Activated CD4-positive, alpha-beta T cell treated with anti-CD3 and anti-CD28 coated beads, Interleukin-2, amount 10 ng/mL, durations not matched to agents 7 days and 5 days (primary cell): ENCODE measurements around the gene LAPTM5. TPM values are rescaled to one million over a fixed set of nuclear protein-coding genes. Genes with fewer than 3 reads are reported as not detected.
"Not testable (repeated sequence)": the region's sequence is repeated elsewhere in the genome, so short reads cannot be mapped to it uniquely, and the experiment has no call there.

Experiments
- CTCF ChIA-PET: fragments of 350-600 bp; sonication (Branson Sonifier 250); formaldehyde crosslinking; loops from one replicate; lab custom pipeline; 2021; ENCODE audit warnings: antibody characterized with exemption; lab: Charles Lee
- POLR2A ChIA-PET: fragments of 350-600 bp; sonication (Branson Sonifier 250); formaldehyde crosslinking; loops from one replicate; lab custom pipeline; 2021; ENCODE audit warnings: antibody characterized with exemption; lab: Charles Lee
- DNase-seq: peaks from one replicate; pipeline ENCODE4 v3.0.0-alpha.2; 2020
- H3K27ac Mint-ChIP-seq: one replicate; pipeline ENCODE4 v1.8.0; 2021; ENCODE audit warnings: mild to moderate bottlenecking, moderate library complexity, mixed read lengths
- H3K27me3 Mint-ChIP-seq: one replicate; pipeline ENCODE4 v1.8.0; 2021; ENCODE audit warnings: mixed read lengths
- H3K36me3 Mint-ChIP-seq: one replicate; pipeline ENCODE4 v1.8.0; 2021; ENCODE audit warnings: low read depth, mixed read lengths
- H3K4me1 Mint-ChIP-seq: one replicate; pipeline ENCODE4 v1.8.0; 2021; ENCODE audit warnings: mixed read lengths
- H3K4me3 Mint-ChIP-seq: one replicate; pipeline ENCODE4 v1.8.0; 2021; ENCODE audit warnings: mild to moderate bottlenecking, moderate library complexity, mixed read lengths
- H3K9me3 Mint-ChIP-seq: one replicate; pipeline ENCODE4 v1.8.0; 2021; ENCODE audit warnings: mixed read lengths
- total RNA-seq, 2 experiments: library from RNA; stranded (reverse); gene quantifications; one replicate each; pipeline ENCODE4 v1.2.3, GENCODE V29; 2021

Gene LAPTM5
- total RNA-seq, 2 experiments from 2014 or later = 481 to 584 TPM

- no peak for DNase-seq
- CTCF ChIA-PET = interaction anchor here (0.8 to 2.0 kb wide), 6 partner anchors 8 to 119 kb away, joined by 3 to 9 read pairs (median 3); no protein-coding TSS in a partner anchor
- no peaks in the 10 kb centered on the region for H3K36me3 Mint-ChIP-seq
- POLR2A ChIA-PET = no interaction called here
- no peaks in the 10 kb centered on the region for H3K9me3 Mint-ChIP-seq
- peaks cover 13% of the 10 kb centered on the region for H3K4me1 Mint-ChIP-seq
- H3K27ac Mint-ChIP-seq = no peak overlapping the region
- peaks cover 8% of the 10 kb centered on the region for H3K27me3 Mint-ChIP-seq
- no peak overlapping the region for H3K4me3 Mint-ChIP-seq
Observed at GRCh38 chr1:30793209-30793608, 35.6 kb upstream of the LAPTM5 start.

GRCh38 chr1:30791868-30792267 is 34.3 kb upstream of the LAPTM5 start:
- H3K36me3 Mint-ChIP-seq = no peaks in the 10 kb centered on the region
- no peak for DNase-seq
- H3K27me3 Mint-ChIP-seq = peaks cover 8% of the 10 kb centered on the region
- ChIA-PET CTCF (interaction anchor here (2.0 to 2.5 kb wide), 2 partner anchors 10 to 73 kb away, joined by 9 to 13 read pairs; no protein-coding TSS in a partner anchor), POLR2A (no interaction called here)
- H3K4me1 Mint-ChIP-seq = peaks cover 10% of the 10 kb centered on the region
- no peaks in the 10 kb centered on the region for H3K9me3 Mint-ChIP-seq
- no peak overlapping the region for H3K27ac Mint-ChIP-seq
- H3K4me3 Mint-ChIP-seq = no peak overlapping the region

DNA sequence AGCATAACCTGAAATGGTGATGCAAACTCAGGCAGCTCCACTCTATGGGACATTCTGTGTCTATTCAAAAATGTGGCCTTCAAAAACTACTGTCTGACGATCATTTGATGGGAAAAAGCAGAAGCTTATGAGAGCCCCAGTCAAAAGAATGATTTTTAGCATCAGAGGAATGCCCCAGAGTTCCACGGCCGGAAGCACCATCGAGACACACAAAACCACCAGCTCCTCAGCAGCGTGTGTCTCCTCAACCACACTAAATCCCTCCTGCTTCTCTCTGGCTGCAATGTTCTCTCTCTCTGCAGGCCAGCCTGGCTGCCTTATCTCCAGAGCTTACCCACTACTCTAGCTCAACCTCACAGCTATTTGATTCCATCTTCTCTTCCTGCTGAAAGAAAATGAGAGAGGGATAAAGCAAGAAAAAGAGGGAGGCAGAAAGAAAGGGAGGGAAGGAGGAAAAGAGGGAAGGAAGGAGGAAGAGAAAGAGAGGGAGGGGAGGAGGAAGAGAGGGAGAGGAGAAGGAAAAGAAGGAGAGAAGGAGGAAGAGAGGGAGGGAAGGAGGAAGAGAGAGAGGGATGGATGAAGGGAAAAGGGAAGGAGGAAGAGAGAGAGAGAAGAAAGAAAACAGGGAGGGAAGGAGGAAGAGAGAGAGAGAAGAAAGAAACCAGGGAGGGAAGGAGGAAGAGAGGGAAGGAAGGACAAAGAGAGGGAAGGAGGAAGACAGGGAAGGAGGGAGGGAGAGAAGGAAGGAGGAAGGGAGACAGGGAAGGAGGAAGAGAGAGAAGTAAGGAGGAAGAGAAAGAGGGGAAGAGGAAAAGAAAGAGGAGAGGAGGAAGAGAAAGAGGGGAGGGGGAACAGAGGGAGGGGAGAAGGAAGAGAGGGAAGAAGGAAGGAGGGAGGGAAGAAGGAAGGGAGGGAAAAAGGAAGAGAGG is 33.5 kb upstream of the LAPTM5 start:
- no peaks in the 10 kb centered on the region for H3K36me3 Mint-ChIP-seq
- peak; percentile 16 for DNase-seq
- H3K27me3 Mint-ChIP-seq = peaks cover 8% of the 10 kb centered on the region
- no peak overlapping the region for H3K27ac Mint-ChIP-seq
- POLR2A ChIA-PET = no interaction called here
- CTCF ChIA-PET = interaction anchor here (1.0 to 2.5 kb wide), 5 partner anchors 11 to 120 kb away, joined by 4 to 13 read pairs (median 9); no protein-coding TSS in a partner anchor
- H3K4me3 Mint-ChIP-seq = no peak overlapping the region
- no peaks in the 10 kb centered on the region for H3K9me3 Mint-ChIP-seq
- peaks cover 10% of the 10 kb centered on the region for H3K4me1 Mint-ChIP-seq

- H3K36me3 Mint-ChIP-seq, H3K4me3 Mint-ChIP-seq, H3K27me3 Mint-ChIP-seq, POLR2A ChIA-PET, H3K9me3 Mint-ChIP-seq, DNase-seq, H3K27ac Mint-ChIP-seq: not testable (repeated sequence)
- H3K4me1 Mint-ChIP-seq = peaks cover 10% of the 10 kb centered on the region
- CTCF ChIA-PET = interaction anchor here (1.0 to 2.5 kb wide), 4 partner anchors 11 to 121 kb away, joined by 4 to 13 read pairs (median 6); no protein-coding TSS in a partner anchor
Observed at GRCh38 chr1:30790256-30790525, 32.6 kb upstream of the LAPTM5 start.

GRCh38 chr1:30789388-30790255 is 32.0 kb upstream of the LAPTM5 start:
- Mint-ChIP-seq H3K27ac (no peak overlapping the region), H3K4me3 (no peak overlapping the region)
- POLR2A ChIA-PET = no interaction called here

DNA sequence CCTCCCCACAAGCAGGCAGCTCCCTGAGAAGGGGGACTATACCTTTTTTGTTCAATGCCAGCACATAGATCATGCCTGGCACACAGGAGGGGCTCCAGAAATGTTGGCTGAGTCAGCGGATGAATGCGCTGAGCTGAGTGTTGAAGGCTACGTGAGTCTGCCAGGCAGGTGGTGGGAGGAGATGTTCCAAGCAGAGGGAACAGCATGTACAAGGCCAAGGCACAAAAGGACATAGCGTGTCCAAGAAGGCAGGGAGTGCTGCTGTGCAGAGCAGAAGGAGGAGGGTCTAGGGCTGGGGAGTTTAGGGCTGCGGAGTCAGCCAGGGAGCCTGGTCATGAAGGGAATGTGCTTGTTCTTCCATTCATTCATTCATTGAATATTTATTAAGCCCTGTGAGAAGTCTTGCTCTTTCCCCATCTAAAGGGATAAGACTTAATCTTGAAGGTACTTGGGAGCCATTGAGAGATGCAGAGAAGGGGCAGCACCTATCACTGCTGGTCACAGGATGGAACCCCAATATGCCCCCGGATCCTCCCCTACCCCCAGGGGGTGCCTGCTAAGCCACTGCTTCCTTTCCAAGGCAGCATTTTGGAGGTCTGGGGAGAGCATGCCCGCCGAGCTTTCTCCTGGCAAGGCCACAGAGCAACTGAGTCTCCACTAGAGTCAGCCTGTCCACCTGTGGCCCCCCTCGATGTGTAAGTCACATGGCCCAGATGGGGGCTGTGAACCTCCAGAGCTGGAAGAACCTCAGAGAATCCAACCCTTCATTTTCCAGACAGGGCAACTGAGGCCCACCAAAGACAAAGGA is 31.2 kb upstream of the LAPTM5 start:
- no peak overlapping the region for H3K27ac Mint-ChIP-seq
- H3K4me3 Mint-ChIP-seq = no peak overlapping the region
- peaks cover 10% of the 10 kb centered on the region for H3K4me1 Mint-ChIP-seq
- ChIA-PET POLR2A (interaction anchor here (0.6 kb wide), 1 partner anchor 99 kb away, joined by 3 read pairs; no protein-coding TSS in a partner anchor), CTCF (interaction anchor here (0.6 to 8.4 kb wide), 2 partner anchors 69 to 377 kb away, joined by 3 to 75 read pairs; no protein-coding TSS in a partner anchor)
- no peaks in the 10 kb centered on the region for H3K9me3 Mint-ChIP-seq
- no peaks in the 10 kb centered on the region for H3K36me3 Mint-ChIP-seq
- no peak for DNase-seq
- H3K27me3 Mint-ChIP-seq = peaks cover 8% of the 10 kb centered on the region

More at GRCh38 chr1:30789388-30790255, 32.0 kb upstream of the LAPTM5 start:
- Mint-ChIP-seq H3K4me1 (peaks cover 10% of the 10 kb centered on the region), H3K36me3 (no peaks in the 10 kb centered on the region), H3K27me3 (peaks cover 8% of the 10 kb centered on the region), H3K9me3 (no peaks in the 10 kb centered on the region)
- DNase-seq = no peak
- CTCF ChIA-PET = interaction anchor here (1.6 to 1.7 kb wide), 2 partner anchors 10 to 12 kb away, joined by 4 to 9 read pairs; no protein-coding TSS in a partner anchor

DNA sequence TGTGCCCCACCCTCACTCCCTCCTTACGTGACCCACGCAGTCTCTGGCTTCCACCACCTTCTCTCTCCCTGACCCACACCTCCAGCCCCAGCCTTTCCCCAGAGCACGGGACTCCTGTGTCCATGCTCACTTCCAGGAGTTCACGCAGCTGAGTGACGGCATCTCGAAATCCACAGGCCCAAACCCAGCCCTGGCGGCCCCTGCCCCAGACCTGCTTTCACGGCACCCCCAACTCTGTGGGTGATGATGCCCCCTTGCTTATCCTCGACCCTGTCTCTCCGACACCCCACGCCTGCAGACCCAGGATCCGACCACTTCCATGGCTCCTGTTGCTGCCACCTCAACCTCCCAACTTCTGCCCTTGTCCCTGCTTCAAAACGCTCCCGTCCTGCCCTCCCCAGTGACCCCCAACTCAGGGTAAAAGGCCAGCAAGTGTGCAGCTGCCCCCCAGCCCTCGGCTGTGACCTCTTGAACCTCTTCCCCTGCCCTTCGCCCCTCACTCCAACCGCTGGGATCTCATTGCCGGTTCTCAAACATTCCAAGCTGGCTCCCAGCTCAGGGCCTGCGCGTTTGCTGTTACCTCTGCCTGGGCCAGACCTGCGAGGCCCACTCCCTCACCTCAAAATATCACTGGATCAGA is 30.4 kb upstream of the LAPTM5 start:
- H3K4me1 Mint-ChIP-seq = peaks cover 10% of the 10 kb centered on the region
- ChIA-PET POLR2A (interaction anchor here (0.6 kb wide), 1 partner anchor 98 kb away, joined by 3 read pairs; no protein-coding TSS in a partner anchor), CTCF (interaction anchor here (1.1 to 8.4 kb wide), 2 partner anchors 10 to 68 kb away, joined by 3 to 75 read pairs; no protein-coding TSS in a partner anchor)
- no peak overlapping the region for H3K27ac Mint-ChIP-seq
- no peaks in the 10 kb centered on the region for H3K36me3 Mint-ChIP-seq
- H3K27me3 Mint-ChIP-seq = peaks cover 7% of the 10 kb centered on the region
- no peaks in the 10 kb centered on the region for H3K9me3 Mint-ChIP-seq
- DNase-seq = no peak
- no peak overlapping the region for H3K4me3 Mint-ChIP-seq

- H3K4me1 Mint-ChIP-seq = peaks cover 17% of the 10 kb centered on the region
- H3K36me3 Mint-ChIP-seq = no peaks in the 10 kb centered on the region
- POLR2A ChIA-PET = no interaction called here
- H3K27me3 Mint-ChIP-seq = peaks cover 5% of the 10 kb centered on the region
- no peak for DNase-seq
- no peak overlapping the region for H3K4me3 Mint-ChIP-seq
- no peaks in the 10 kb centered on the region for H3K9me3 Mint-ChIP-seq
- H3K27ac Mint-ChIP-seq = peak overlapping the region; percentile 9
- CTCF ChIA-PET = interaction anchor here (1.1 to 8.4 kb wide), 3 partner anchors 9 to 124 kb away, joined by 3 to 75 read pairs (median 3); no protein-coding TSS in a partner anchor
Observed at GRCh38 chr1:30787266-30787665, 29.7 kb upstream of the LAPTM5 start.

DNA sequence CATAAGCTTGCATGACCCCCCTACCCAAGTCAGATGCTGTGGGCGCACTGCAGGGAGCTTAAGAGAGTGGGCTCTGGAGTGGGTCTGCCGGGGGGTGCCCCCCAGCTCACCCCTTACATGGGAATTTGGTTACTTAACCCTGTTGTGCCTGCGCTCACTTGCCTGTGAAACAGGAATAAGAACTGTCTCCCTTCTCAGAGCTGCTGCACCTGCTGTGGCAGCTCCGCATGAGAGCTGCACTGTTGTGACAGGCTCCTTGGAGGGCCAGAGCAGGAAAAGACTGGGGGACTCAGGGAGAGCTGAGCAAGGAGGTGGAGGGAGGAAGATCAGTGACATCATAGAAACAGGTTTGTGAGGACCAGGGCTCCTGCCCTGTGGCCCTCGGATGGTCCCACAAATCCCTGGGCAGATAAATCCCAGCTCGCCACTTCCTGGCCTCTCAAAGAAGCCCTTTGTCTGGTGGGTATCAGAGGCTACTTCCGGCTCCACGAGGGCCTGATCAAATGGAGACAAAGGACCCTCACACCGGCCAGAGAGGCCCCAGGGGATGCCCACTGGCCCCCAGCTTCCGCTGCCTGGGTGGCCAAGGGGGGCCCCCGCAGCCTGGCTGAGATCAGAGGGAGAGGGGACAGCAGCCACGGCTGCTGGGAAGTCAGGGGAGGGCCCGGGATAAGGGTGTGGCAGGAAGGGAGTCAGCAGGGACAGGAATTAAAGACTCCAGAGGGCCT is 28.9 kb upstream of the LAPTM5 start:
- Mint-ChIP-seq H3K27ac (no peak overlapping the region), H3K36me3 (no peaks in the 10 kb centered on the region), H3K27me3 (peaks cover 5% of the 10 kb centered on the region), H3K4me3 (no peak overlapping the region), H3K9me3 (no peaks in the 10 kb centered on the region), H3K4me1 (peaks cover 17% of the 10 kb centered on the region)
- ChIA-PET CTCF (interaction anchor here (0.8 to 8.4 kb wide), 5 partner anchors 8 to 143 kb away, joined by 3 to 75 read pairs (median 3); no protein-coding TSS in a partner anchor), POLR2A (no interaction called here)
- DNase-seq = no peak

DNA sequence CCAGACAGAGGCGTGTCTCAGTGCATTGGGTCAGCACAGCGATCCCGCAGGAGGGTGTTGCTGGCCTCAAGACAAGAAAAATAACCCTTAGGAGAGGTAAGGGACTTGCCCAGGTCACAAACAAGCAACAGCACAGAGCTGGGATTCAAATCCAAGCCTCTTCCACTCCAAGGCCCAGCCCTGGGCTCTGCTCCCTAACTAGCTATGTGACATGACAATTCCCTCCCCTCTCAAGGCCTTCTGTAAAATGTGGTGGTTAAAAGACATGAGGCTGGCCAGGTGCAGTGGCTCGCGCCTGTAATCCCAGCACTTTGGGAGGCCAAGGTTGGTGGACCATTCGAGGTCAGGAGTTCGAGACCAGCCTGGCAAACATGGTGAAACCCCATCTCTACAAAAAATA is 28.1 kb upstream of the LAPTM5 start:
- no peak overlapping the region for H3K27ac Mint-ChIP-seq
- H3K4me3 Mint-ChIP-seq = no peak overlapping the region
- DNase-seq = no peak
- peaks cover 6% of the 10 kb centered on the region for H3K27me3 Mint-ChIP-seq
- CTCF ChIA-PET = interaction anchor here (0.8 to 8.4 kb wide), 6 partner anchors 66 to 144 kb away, joined by 3 to 75 read pairs (median 3); no protein-coding TSS in a partner anchor
- POLR2A ChIA-PET = no interaction called here
- no peaks in the 10 kb centered on the region for H3K9me3 Mint-ChIP-seq
- peaks cover 10% of the 10 kb centered on the region for H3K4me1 Mint-ChIP-seq
- no peaks in the 10 kb centered on the region for H3K36me3 Mint-ChIP-seq

- H3K36me3 Mint-ChIP-seq = no peaks in the 10 kb centered on the region
- POLR2A ChIA-PET = no interaction called here
Observed at GRCh38 chr1:30785181-30785580, 27.6 kb upstream of the LAPTM5 start.

More at GRCh38 chr1:30785181-30785580, 27.6 kb upstream of the LAPTM5 start:
- peaks cover 9% of the 10 kb centered on the region for H3K27me3 Mint-ChIP-seq
- H3K27ac Mint-ChIP-seq = no peak overlapping the region
- H3K4me1 Mint-ChIP-seq = peaks cover 9% of the 10 kb centered on the region
- no peaks in the 10 kb centered on the region for H3K9me3 Mint-ChIP-seq
- DNase-seq = no peak
- CTCF ChIA-PET = interaction anchor here (1.0 to 8.4 kb wide), 4 partner anchors 65 to 145 kb away, joined by 3 to 75 read pairs (median 4); no protein-coding TSS in a partner anchor
- no peak overlapping the region for H3K4me3 Mint-ChIP-seq
